Measurements from ENCODE around the gene KRT78. TPM values are rescaled to one million over a fixed set of nuclear protein-coding genes. Genes with fewer than 3 reads are reported as not detected.
A peak's percentile ranks its signal among the peaks of the same experiment; 100 is the strongest.

KRT78 gene
- total and polyA plus RNA-seq, 2 of the 13 experiments (the other 11 are each of a cell fraction or from before 2014, with no cell fraction given) = not detected

DNA sequence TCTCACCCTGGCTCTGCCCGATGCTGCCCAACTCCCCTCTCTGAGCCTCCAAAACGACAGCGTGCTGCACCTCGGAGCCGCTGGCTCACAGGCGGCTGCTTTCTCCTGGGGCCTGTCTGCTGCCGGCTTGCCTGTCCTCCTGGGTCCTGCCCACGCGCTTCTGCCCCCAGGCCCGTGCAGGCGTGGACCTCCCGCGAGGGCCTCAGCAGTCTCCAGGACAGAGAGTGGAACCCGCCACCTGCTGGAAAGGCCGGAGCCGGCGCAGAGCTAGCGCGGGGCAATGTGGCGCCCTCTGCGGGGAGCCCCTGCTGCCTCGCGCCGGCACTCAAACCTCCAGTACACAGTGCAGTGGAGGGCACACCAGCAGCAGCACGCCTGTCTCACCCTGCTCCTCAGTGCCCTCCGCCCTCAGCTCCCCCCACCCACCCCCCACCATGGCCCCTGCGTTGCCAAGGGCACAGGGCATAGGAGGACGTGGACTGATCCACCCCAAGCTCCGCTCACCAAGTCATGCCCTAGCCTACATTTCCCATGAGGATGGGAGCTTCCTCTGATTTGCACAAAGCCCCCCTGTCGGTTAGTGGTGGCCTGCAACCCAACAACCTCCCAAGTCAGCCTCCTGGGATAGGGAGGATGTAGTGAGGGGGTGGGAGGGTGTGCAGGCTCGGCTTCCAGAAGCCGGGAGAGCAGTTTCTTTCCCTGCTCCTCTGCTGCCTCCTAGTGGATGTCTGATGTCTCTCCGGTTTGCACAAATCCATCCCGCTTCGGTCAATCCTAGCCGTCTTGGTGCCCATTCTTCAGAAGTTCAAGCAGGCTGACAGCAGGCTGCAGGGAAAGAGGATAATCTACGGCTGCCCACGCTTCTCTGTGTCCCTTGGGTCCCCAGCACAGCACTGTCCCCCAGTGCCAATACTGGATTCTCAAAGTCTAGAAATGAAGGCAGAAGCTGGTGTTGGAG lies 30.9 kb upstream of the KRT78 start (continued):
- TF ChIP-seq ARID2 (CRISPR knock-in tag; IDR thresholded peaks at IDR 0.05; ENCODE audit: borderline replicate concordance) (0 out of 2 replicates have a peak, but pooled peaks have one; percentile 59), TSC22D2 (CRISPR knock-in tag; IDR thresholded peaks at IDR 0.05; ENCODE audit: borderline replicate concordance) (no peak), EZH2 (conservative IDR thresholded peaks at IDR 0.05; ENCODE audit: low read depth, low read length) (no peak), ZNF558 (CRISPR knock-in tag; IDR thresholded peaks at IDR 0.05; ENCODE audit: borderline replicate concordance) (0 out of 2 replicates have a peak, but pooled peaks have one; percentile 15), ZFP91 (CRISPR knock-in tag; IDR thresholded peaks at IDR 0.05; ENCODE audit: borderline replicate concordance) (peak; percentile 78), TAF1 (CRISPR knock-in tag; IDR thresholded peaks at IDR 0.05) (peak; percentile 25; the same call in 1 of the 2 replicates), NPAS2 (CRISPR knock-in tag; IDR thresholded peaks at IDR 0.05; ENCODE audit: borderline replicate concordance) (no peak), REPIN1 (CRISPR knock-in tag; IDR thresholded peaks at IDR 0.05; ENCODE audit: borderline replicate concordance, low read depth) (peak; percentile 55; the same call in 1 of the 2 replicates), SP2 (CRISPR knock-in tag; IDR thresholded peaks at IDR 0.05) (peak; percentile 28; the same call in 1 of the 2 replicates), ZNF550 (CRISPR knock-in tag; IDR thresholded peaks at IDR 0.05; ENCODE audit: borderline replicate concordance) (no peak), ZNF552 (CRISPR knock-in tag; IDR thresholded peaks at IDR 0.05; ENCODE audit: borderline replicate concordance) (0 out of 2 replicates have a peak, but pooled peaks have one; percentile 27), KDM2A (CRISPR knock-in tag; IDR thresholded peaks at IDR 0.05; ENCODE audit: borderline replicate concordance, low read depth) (peak; percentile 96), RORA (CRISPR knock-in tag; IDR thresholded peaks at IDR 0.05) (no peak), ZNF629 (CRISPR knock-in tag; conservative IDR thresholded peaks at IDR 0.05) (peak; percentile 89)
- TF ChIP-seq, protein P1, sequence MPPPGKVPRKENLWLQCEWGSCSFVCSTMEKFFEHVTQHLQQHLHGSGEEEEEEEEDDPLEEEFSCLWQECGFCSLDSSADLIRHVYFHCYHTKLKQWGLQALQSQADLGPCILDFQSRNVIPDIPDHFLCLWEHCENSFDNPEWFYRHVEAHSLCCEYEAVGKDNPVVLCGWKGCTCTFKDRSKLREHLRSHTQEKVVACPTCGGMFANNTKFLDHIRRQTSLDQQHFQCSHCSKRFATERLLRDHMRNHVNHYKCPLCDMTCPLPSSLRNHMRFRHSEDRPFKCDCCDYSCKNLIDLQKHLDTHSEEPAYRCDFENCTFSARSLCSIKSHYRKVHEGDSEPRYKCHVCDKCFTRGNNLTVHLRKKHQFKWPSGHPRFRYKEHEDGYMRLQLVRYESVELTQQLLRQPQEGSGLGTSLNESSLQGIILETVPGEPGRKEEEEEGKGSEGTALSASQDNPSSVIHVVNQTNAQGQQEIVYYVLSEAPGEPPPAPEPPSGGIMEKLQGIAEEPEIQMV (CRISPR knock-in tag; IDR thresholded peaks at IDR 0.05; ENCODE audit: low read depth) = no peak
- TF ChIP-seq, protein P2, sequence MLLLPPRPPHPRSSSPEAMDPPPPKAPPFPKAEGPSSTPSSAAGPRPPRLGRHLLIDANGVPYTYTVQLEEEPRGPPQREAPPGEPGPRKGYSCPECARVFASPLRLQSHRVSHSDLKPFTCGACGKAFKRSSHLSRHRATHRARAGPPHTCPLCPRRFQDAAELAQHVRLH (CRISPR knock-in tag; IDR thresholded peaks at IDR 0.05; ENCODE audit: borderline replicate concordance, low read depth) = 0 out of 2 replicates have a peak, but pooled peaks have one; percentile 40
- TF ChIP-seq, protein P3, sequence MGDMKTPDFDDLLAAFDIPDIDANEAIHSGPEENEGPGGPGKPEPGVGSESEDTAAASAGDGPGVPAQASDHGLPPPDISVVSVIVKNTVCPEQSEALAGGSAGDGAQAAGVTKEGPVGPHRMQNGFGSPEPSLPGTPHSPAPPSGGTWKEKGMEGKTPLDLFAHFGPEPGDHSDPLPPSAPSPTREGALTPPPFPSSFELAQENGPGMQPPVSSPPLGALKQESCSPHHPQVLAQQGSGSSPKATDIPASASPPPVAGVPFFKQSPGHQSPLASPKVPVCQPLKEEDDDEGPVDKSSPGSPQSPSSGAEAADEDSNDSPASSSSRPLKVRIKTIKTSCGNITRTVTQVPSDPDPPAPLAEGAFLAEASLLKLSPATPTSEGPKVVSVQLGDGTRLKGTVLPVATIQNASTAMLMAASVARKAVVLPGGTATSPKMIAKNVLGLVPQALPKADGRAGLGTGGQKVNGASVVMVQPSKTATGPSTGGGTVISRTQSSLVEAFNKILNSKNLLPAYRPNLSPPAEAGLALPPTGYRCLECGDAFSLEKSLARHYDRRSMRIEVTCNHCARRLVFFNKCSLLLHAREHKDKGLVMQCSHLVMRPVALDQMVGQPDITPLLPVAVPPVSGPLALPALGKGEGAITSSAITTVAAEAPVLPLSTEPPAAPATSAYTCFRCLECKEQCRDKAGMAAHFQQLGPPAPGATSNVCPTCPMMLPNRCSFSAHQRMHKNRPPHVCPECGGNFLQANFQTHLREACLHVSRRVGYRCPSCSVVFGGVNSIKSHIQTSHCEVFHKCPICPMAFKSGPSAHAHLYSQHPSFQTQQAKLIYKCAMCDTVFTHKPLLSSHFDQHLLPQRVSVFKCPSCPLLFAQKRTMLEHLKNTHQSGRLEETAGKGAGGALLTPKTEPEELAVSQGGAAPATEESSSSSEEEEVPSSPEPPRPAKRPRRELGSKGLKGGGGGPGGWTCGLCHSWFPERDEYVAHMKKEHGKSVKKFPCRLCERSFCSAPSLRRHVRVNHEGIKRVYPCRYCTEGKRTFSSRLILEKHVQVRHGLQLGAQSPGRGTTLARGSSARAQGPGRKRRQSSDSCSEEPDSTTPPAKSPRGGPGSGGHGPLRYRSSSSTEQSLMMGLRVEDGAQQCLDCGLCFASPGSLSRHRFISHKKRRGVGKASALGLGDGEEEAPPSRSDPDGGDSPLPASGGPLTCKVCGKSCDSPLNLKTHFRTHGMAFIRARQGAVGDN (CRISPR knock-in tag; IDR thresholded peaks at IDR 0.05) = peak; percentile 89
- TF ChIP-seq, protein P4, sequence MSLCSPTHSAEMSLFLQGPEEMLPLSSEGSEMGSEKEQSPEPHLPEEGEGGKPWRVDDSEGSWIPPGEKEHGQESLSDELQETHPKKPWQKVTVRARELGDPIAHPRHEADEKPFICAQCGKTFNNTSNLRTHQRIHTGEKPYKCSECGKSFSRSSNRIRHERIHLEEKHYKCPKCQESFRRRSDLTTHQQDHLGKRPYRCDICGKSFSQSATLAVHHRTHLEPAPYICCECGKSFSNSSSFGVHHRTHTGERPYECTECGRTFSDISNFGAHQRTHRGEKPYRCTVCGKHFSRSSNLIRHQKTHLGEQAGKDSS (CRISPR knock-in tag; IDR thresholded peaks at IDR 0.05; ENCODE audit: borderline replicate concordance, low read depth) = peak; percentile 73; the same call in 1 of the 2 replicates
